PC-9 (cell line): Measurements from ENCODE around the gene LRCH4. TPM values are rescaled to one million over a fixed set of nuclear protein-coding genes. Genes with fewer than 3 reads are reported as not detected.

ENCODE experiments used
- BruUV-seq: library from RNA; stranded (reverse); fragments of 400-500 nt; replicated peaks from 2 replicates; lab custom pipeline; 2021; lab: Mats Ljungman, UMichigan
- CTCF ChIA-PET: fragments of 300-600 bp; sonication (Branson Sonifier 250); formaldehyde crosslinking; loops from one replicate; lab custom pipeline; 2022; ENCODE audit warnings: antibody characterized with exemption; lab: Charles Lee
- POLR2A ChIA-PET: fragments of 300-600 bp; sonication (Branson Sonifier 250); formaldehyde crosslinking; loops from one replicate; lab custom pipeline; 2022; ENCODE audit warnings: antibody characterized with exemption; ENCODE audit not compliant: unreplicated experiment; lab: Charles Lee
- DNase-seq, 2 experiments: peaks; one replicate each; pipeline versions ENCODE4 v3.0.0 to v3.0.0-alpha.2; 2015 to 2022; ENCODE audit warnings: mixed read lengths in 1 of 2
- H2AFZ ChIP-seq: fragments of 200-600 bp; sonication (generic); 2 replicates; pipeline ENCODE4 v1.8.1; 2017; ENCODE audit warnings: antibody characterized with exemption
- H3F3A ChIP-seq: fragments of 200-600 bp; sonication (generic); 2 replicates; pipeline ENCODE4 v1.8.1; 2017; ENCODE audit warnings: antibody characterized with exemption, mild to moderate bottlenecking, low read depth; ENCODE audit not compliant: insufficient read depth
- H3K27ac ChIP-seq: fragments of 200-600 bp; sonication (generic); 2 replicates; pipeline ENCODE4 v1.6.1; 2016; ENCODE audit warnings: mixed run types
- H3K27me3 ChIP-seq: fragments of 200-600 bp; sonication (generic); 2 replicates; pipeline ENCODE4 v1.6.1; 2016; ENCODE audit warnings: low read depth, mixed run types; ENCODE audit not compliant: insufficient read depth
- H3K36me3 ChIP-seq: fragments of 200-600 bp; sonication (generic); 2 replicates; pipeline ENCODE4 v1.6.1; 2016; ENCODE audit warnings: low read depth, mixed run types
- H3K4me1 ChIP-seq: fragments of 200-600 bp; sonication (generic); replicated peaks from 2 replicates; pipeline ENCODE4 v1.6.1; 2016; ENCODE audit warnings: mixed run types; ENCODE audit not compliant: insufficient read depth
- H3K4me2 ChIP-seq: fragments of 200-600 bp; sonication (generic); 2 replicates; pipeline ENCODE4 v1.6.1; 2017; ENCODE audit warnings: mixed run types
- H3K4me3 ChIP-seq: fragments of 200-600 bp; sonication (generic); 2 replicates; pipeline ENCODE4 v1.6.1; 2016; ENCODE audit warnings: mixed run types
- H3K79me2 ChIP-seq: fragments of 200-600 bp; sonication (generic); 2 replicates; pipeline ENCODE4 v1.6.1; 2017; ENCODE audit warnings: low read depth, mixed run types
- H3K9me2 ChIP-seq: fragments of 200-600 bp; sonication (generic); 2 replicates; pipeline ENCODE4 v1.8.1; 2017; ENCODE audit warnings: mild to moderate bottlenecking; ENCODE audit not compliant: insufficient read depth
- H3K9me3 ChIP-seq: fragments of 200-600 bp; sonication (generic); 2 replicates; pipeline ENCODE4 v1.8.1; 2016; ENCODE audit warnings: low read depth; ENCODE audit not compliant: insufficient read depth
- H4K20me1 ChIP-seq: fragments of 200-600 bp; sonication (generic); 2 replicates; pipeline ENCODE4 v1.8.1; 2017; ENCODE audit not compliant: insufficient read depth
- CTCF ChIP-seq: fragments of 200-600 bp; sonication (generic); conservative IDR thresholded peaks from 2 replicates; pipeline ENCODE4 v1.6.1; 2017; ENCODE audit warnings: mixed run types, antibody characterized with exemption, mild to moderate bottlenecking, moderate library complexity
- EZH2 ChIP-seq: fragments of 200-600 bp; sonication (generic); IDR thresholded peaks from 2 replicates; pipeline ENCODE4 v1.8.0; 2017; ENCODE audit warnings: antibody characterized with exemption, low read depth
- intact Hi-C: fragments of 100-400 bp; cut with micrococcal nuclease; formaldehyde crosslinking; loops from one replicate; pipeline ENCODE4 v1.10.0; 2022; ENCODE audit not compliant: unreplicated experiment
- total RNA-seq: library from RNA; stranded (reverse); gene quantifications from 2 replicates; pipeline ENCODE4 v1.2.3, GENCODE V29; 2021

LRCH4 gene
- total RNA-seq, 1 experiment from 2014 or later: 89.6 TPM

- Histone ChIP-seq H4K20me1 (no peaks in the 10 kb centered on the region), H2AFZ (no peak overlapping the region), H3K27ac (no peak overlapping the region), H3K79me2 (no peaks in the 10 kb centered on the region), H3K9me3 (no peaks in the 10 kb centered on the region), H3K4me1 (0 out of 2 replicates have a peak, but pooled peaks cover 8% of the 10 kb centered on the region), H3K36me3 (no peaks in the 10 kb centered on the region), H3K4me2 (0 out of 2 replicates have a peak overlapping the region, but pooled peaks have one; percentile 34), H3K9me2 (no peaks in the 10 kb centered on the region), H3F3A (peaks cover 12% of the 10 kb centered on the region), H3K27me3 (no peaks in the 10 kb centered on the region), H3K4me3 (no peak overlapping the region)
- intact Hi-C loops: loop anchor here (1.0 kb wide), 1 partner anchor 90 kb away; no protein-coding TSS in a partner anchor
- no peak for TF ChIP-seq EZH2
- TF ChIP-seq CTCF: no peak
- no peak for DNase-seq
- POLR2A ChIA-PET: interaction anchor here (0.8 to 1.0 kb wide), 2 partner anchors 25 to 27 kb away, joined by 6 to 17 read pairs; partner anchors contain the start of genes FBXO24 and LRCH4
- no TSS peak for BruUV-seq
- CTCF ChIA-PET: interaction anchor here (0.6 to 1.8 kb wide), 10 partner anchors 12 to 394 kb away, joined by 3 to 18 read pairs (median 4); no protein-coding TSS in a partner anchor
Observed at GRCh38 chr7:100559127-100559526, 26.8 kb downstream of the LRCH4 start.

DNA sequence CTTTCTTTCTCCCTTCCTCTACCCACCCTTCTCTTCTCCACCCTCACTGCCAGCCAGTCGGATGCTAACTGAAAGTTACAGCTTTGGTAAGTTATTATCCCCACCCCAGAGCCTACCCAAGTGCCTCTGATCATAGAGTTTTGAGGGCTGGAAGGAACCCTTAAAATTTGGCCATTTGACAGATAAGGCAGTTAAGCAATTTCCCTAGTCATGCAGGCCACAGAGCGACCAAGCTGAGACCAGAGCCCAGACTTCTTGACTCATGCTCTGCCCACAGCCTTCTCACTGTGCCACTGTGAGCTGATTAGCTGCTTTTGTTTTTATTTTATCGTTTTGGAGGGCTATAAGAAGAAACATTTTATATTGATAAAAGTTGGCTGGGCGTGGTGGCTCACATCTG is 29.4 kb downstream of the LRCH4 start:
- CTCF ChIA-PET: no interaction called here
- TF ChIP-seq CTCF (no peak), EZH2 (no peak)

GRCh38 chr7:100555701-100556100 is 30.2 kb downstream of the LRCH4 start:
- H2AFZ ChIP-seq: no peak overlapping the region
- H3K9me3 ChIP-seq: no peaks in the 10 kb centered on the region
- BruUV-seq: no TSS peak
- no peak for DNase-seq
- no peak overlapping the region for H3K27ac ChIP-seq
- no peaks in the 10 kb centered on the region for H3K27me3 ChIP-seq
- 0 out of 2 replicates have a peak, but pooled peaks cover 8% of the 10 kb centered on the region for H3K4me1 ChIP-seq
- peaks cover 15% of the 10 kb centered on the region for H3F3A ChIP-seq
- TF ChIP-seq CTCF (no peak), EZH2 (no peak)
- no peaks in the 10 kb centered on the region for H3K79me2 ChIP-seq
- intact Hi-C loops: no loop called here
- no peak overlapping the region for H3K4me2 ChIP-seq
- H3K36me3 ChIP-seq: no peaks in the 10 kb centered on the region; the same call in 1 of the 2 replicates
- H3K9me2 ChIP-seq: no peaks in the 10 kb centered on the region
- H3K4me3 ChIP-seq: no peak overlapping the region
- ChIA-PET POLR2A (no interaction called here), CTCF (no interaction called here)
- H4K20me1 ChIP-seq: no peaks in the 10 kb centered on the region

More for the DNA sequence above, 29.4 kb downstream of the LRCH4 start:
- Histone ChIP-seq H3K36me3 (no peaks in the 10 kb centered on the region; the same call in 1 of the 2 replicates), H3K27me3 (no peaks in the 10 kb centered on the region), H3K27ac (no peak overlapping the region), H3K4me3 (no peak overlapping the region), H3F3A (peaks cover 15% of the 10 kb centered on the region), H3K9me3 (no peaks in the 10 kb centered on the region), H3K4me2 (no peak overlapping the region), H3K4me1 (0 out of 2 replicates have a peak, but pooled peaks cover 8% of the 10 kb centered on the region), H3K79me2 (no peaks in the 10 kb centered on the region), H3K9me2 (no peaks in the 10 kb centered on the region), H4K20me1 (no peaks in the 10 kb centered on the region), H2AFZ (no peak overlapping the region)
- POLR2A ChIA-PET: no interaction called here
- no TSS peak for BruUV-seq
- intact Hi-C loops: no loop called here
- DNase-seq: no peak
